Suppressor macrophage treated with lipopolysaccharide for 1 hour (primary cell): ENCODE measurements around the gene SMIM22.
"Not testable (repeated sequence)": the region's sequence is repeated elsewhere in the genome, so short reads cannot be mapped to it uniquely, and the experiment has no call there.

Experiments
- DNase-seq, 3 donors: peaks; one replicate each; pipeline ENCODE4 v3.0.0-alpha.2; 2020 to 2022

The SMIM22 gene

GRCh38 chr16:4769306-4769638, 25.9 kb upstream of the SMIM22 start:
- no peak for DNase-seq

DNA sequence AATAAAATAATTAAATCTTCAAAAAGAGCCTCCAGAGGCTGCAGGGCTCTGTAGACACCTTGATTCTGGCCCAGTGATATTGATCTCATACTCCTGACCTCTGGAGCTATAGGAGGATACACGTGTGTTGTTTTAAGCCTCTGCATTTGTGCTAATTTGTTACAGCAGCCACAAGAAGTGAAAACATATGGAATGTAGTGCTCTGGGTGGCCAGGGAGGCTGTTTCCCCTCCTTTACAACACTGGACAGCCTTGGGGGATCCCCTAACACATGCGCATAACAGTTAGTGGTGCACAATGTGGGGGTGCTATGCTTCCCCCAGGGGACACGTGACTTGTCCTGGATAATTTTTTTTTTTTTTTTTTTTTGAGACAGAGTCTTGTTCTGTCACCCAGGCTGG, 23.5 kb upstream of the SMIM22 start:
- DNase-seq: peak in 1 of 3 donors; percentile 35

- DNase-seq: no peak
Measured at GRCh38 chr16:4772351-4772750, 22.8 kb upstream of the SMIM22 start.

- DNase-seq: peak in 2 of 3 donors; percentile 17 to 21
Measured at GRCh38 chr16:4775005-4775404, 20.2 kb upstream of the SMIM22 start.

- DNase-seq: no peak
Measured at GRCh38 chr16:4776141-4776705, 18.9 kb upstream of the SMIM22 start.

DNA sequence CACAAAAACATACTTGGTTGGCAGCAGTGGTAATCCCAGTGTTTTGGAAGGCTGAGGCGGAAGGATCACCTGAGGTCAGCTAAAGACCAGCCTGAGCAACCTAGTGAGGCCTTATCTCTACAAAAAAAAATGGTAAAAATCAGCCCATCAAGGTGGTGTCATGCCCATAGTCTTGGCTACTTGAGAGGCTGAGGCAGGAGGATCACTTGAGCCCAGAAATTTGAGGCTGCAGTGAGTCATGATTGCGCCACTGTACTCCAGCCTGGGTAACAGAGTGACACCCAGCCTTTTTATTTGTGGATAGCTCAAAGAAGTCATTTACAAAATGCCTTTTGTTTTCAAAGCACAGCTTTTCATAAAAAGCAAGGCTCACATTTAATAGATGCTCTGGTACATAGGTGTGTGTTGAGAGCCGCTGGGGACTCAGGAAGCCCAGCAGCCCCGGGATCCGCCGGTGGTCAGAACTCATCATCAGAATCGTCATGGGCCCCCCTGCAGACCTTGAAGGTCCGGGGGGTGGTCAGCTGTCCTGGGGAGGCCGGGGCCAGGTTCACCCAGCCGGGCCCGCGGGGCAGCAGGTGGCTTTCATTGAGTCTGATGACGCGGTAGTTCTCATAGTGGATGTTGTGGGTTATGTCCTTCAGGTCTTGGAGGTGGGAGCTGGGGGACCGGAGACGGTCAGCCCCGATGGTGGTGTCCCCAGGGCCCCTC, 17.7 kb upstream of the SMIM22 start:
- DNase-seq: peak in 1 of 3 donors; percentile 15

GRCh38 chr16:4778050-4778392, 17.1 kb upstream of the SMIM22 start:
- DNase-seq: no peak

- DNase-seq: peak in 1 of 3 donors; percentile 40
Measured at GRCh38 chr16:4780235-4780634, 14.9 kb upstream of the SMIM22 start.

GRCh38 chr16:4783251-4783950, 11.8 kb upstream of the SMIM22 start:
- DNase-seq: no peak

- DNase-seq: no peak
Measured at GRCh38 chr16:4783951-4784336, 11.2 kb upstream of the SMIM22 start.

GRCh38 chr16:4784444-4784987, 10.7 kb upstream of the SMIM22 start:
- DNase-seq: not testable (repeated sequence)

GRCh38 chr16:4785758-4786433, 9.3 kb upstream of the SMIM22 start:
- no peak for DNase-seq

- DNase-seq: no peak
Measured at GRCh38 chr16:4787068-4787467, 8.1 kb upstream of the SMIM22 start.

GRCh38 chr16:4787627-4788482, 7.3 kb upstream of the SMIM22 start, which contains the start of gene SEPTIN12:
Gene SEPTIN12, minus strand, starts transcription at chr16:4788345. Its CDS starts 700 bp downstream, at chr16:4787645.
- DNase-seq: no peak

DNA sequence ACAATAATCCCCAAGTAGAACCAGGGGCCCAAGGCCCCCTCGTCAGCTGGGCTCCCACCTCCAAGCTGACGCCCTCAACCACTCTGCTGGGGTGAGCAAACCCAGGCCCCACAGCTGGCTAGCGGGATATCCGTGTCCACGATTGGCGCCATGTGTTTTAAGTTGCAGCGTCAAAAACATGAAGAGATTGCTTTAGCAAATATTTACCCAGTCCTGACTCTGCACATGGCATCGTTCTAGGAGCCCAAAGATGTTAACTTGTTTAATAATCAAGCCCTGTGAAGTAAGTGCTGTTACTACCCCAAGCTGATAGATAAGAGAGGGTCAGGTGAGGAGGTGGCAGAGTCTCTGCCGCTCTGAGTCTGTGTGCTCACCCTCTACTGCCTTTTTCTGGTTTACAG, 6.7 kb upstream of the SMIM22 start:
- no peak for DNase-seq

GRCh38 chr16:4788910-4789309, 6.3 kb upstream of the SMIM22 start:
- DNase-seq: no peak

DNA sequence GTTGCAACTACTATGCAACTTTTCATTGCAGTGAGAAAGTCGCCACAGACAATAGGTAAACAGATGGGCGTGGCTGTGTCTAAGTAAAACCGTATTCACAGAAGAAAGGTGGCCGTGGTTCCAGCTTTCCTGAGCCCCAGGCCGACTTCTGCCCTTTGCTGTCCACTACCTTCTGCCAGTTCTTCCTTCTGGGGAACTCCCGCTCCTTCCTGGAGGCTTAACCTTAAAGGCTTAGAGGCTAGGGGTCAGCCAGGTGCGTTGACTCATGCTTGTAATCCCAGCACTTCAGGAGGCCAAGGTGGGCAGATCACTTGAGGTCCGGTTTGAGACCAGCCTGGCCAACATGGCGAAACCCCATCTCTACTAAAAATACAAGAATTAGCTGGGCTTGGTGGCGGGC, 4.9 kb upstream of the SMIM22 start:
- no peak for DNase-seq

- peak; percentile 33 to 44 (median 39) for DNase-seq
Measured at GRCh38 chr16:4790871-4791270, 4.3 kb upstream of the SMIM22 start.

DNA sequence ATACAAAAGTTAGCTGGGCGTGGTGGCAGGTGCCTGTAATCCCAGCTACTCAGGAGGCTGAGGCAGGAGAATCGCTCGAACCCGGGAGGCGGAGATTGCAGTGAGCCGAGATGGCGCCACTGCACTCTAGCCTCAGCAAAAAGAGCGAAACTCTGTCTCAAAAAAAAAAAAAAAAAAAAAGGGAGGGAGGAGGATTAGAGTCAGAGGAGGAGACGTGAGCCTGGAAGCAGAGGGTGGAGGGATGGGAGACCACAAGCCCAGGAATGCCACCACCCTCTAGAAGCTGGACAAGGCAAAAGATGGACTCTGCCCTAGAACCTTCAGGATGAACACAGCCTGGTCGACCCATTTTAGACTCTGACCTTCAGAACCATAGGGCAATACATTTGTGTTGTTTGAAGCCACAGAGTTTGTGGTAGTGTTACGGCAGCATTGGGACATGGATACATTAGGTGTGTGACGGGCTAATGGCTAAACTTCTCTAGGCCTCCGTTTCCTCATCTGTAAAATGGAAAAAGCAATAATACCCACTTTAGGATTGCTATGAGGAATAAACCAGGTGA, 2.1 kb upstream of the SMIM22 start:
- no peak for DNase-seq

DNA sequence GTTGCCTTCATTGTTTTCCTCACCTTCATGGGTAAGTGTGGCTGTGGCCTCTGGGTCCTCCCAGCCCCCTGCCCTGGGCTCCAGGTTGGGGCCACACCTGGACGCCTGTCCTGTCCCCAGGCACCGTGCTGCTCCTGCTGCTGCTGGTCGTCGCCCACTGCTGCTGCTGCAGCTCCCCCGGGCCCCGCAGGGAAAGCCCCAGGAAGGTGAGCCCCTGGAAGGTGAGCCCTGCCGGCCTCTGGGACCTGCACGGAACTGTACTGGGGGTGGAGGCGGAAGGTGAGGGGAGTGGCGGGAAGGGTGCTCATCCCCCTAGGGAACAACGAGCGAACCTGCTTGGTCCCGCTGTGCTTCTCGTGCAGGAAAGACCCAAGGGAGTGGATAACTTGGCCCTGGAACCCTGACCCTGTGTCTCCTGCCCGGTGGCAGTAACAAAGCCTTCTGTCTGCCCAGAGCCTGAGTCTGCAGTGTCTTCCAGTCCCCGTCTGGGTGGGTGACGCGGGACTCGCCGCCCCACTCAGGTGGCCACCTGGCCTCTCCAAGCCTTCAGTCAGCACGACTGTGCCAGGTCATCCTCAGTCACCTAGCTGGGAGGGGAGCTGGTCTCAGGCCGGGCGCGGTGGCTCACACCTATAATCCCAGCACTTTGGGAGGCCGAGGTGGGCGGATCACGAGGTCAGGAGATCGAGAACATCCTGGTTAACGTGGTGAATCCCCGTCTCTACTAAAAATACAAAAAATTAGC, 831 bp downstream of the SMIM22 start:
- DNase-seq: no peak
